Uterus (tissue), 4 donors: ENCODE data around the gene CRY2. TPM values are rescaled to one million over a fixed set of nuclear protein-coding genes. Genes with fewer than 3 reads are reported as not detected.
"Not testable (repeated sequence)": the region's sequence is repeated elsewhere in the genome, so short reads cannot be mapped to it uniquely, and the experiment has no call there.

ENCODE experiments used
- DNase-seq, 2 donors: peaks; one replicate each; pipeline ENCODE4 v3.0.0-alpha.2; 2019 to 2020
- H3K27ac ChIP-seq, 2 donors: fragments of 200-600 bp; sonication (generic); 1 replicate in 1 of 2; 2 replicates in 1 of 2; pipeline ENCODE4 v1.5.1; 2016 to 2018
- H3K27me3 ChIP-seq, 2 donors: fragments of 200-600 bp; sonication (generic); one replicate each; pipeline ENCODE4 v1.5.1; 2018 to 2019; ENCODE audit warnings: control low read depth in 1 of 2
- H3K36me3 ChIP-seq, 2 donors: fragments of 200-600 bp; sonication (generic); one replicate each; pipeline ENCODE4 v1.5.1; 2019; ENCODE audit warnings: control low read depth in 1 of 2
- H3K4me1 ChIP-seq, 2 donors: fragments of 200-600 bp; sonication (generic); one replicate each; pipeline ENCODE4 v1.5.1; 2018 to 2019; ENCODE audit warnings: control low read depth in 1 of 2
- H3K4me3 ChIP-seq, 2 donors: fragments of 200-600 bp; sonication (generic); 1 replicate in 1 of 2; 2 replicates in 1 of 2; pipeline ENCODE4 v1.5.1; 2018 to 2019; ENCODE audit warnings: mild to moderate bottlenecking in 1 of 2
- H3K9me3 ChIP-seq, 2 donors: fragments of 200-600 bp; sonication (generic); one replicate each; pipeline ENCODE4 v1.5.1; 2019; ENCODE audit warnings: control low read depth in 1 of 2
- POLR2A ChIP-seq, 2 donors: fragments of 450-650 bp; IDR thresholded peaks; one replicate each; pipeline ENCODE4 v1.6.1; 2016; ENCODE audit warnings: antibody characterized with exemption in 2 of 2, mild to moderate bottlenecking in 1 of 2, moderate library complexity in 1 of 2
- intact Hi-C: fragments of 100-400 bp; cut with DNase I; formaldehyde crosslinking; loops from one replicate; pipeline ENCODE4 v1.15.1; 2023; ENCODE audit warnings: low total_unique reads
- total RNA-seq, 4 donors: library from RNA; depleted of rRNA in 3 of 4; stranded (reverse); fragments of >200 nt in 3 of 4; gene quantifications; one replicate each; pipeline versions ENCODE4 v1.1.0 to v1.2.4, GENCODE V29; 2014 to 2023
- TF ChIP-seq, protein P1 (sequence below), 4 experiments: fragments of 200-600 bp in 2 of 4; fragments of 450-650 bp in 2 of 4; sonication (generic) in 2 of 4; IDR thresholded peaks; one replicate each; pipeline ENCODE4 v1.5.1; 2016 to 2019; ENCODE audit warnings: antibody characterized with exemption in 4 of 4, mild to moderate bottlenecking in 2 of 4, moderate library complexity in 1 of 4
- donor health status: DM: yes; HTN: yes; CAD: no.

CRY2 gene
- total RNA-seq, 4 donors from 2014 or later, result 22.1 to 91.8 (median 61.0) TPM

DNA sequence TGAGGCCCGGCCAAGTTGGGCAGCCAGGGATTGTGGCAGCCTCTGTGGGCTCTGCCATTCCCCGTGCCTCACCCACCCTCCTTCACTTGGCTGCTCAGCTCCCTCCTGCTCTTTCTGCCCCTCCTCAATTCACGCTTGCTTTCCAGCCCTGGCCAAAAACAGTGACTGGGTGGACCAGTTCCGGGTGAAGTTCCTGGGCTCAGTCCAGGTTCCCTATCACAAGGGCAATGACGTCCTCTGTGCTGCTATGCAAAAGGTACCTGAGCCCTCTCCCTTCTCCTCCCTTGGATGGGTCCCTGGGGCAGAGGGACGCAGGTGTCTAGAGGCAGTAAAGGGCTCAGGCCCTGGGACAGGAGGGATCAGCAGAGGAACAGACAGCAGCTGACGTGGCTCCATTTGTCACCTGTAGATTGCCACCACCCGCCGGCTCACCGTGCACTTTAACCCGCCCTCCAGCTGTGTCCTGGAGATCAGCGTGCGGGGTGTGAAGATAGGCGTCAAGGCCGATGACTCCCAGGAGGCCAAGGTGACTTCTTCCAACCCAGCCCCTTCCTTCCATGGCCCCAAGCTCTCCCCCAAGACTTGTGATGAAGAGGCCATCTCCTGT is 57.1 kb downstream of the CRY2 start:
- no peak for DNase-seq
- Histone ChIP-seq H3K27me3 (no peaks in the 10 kb centered on the region), H3K4me1 (peaks cover 0 to 6% of the 10 kb centered on the region in 2 donors), H3K27ac (no peak overlapping the region), H3K4me3 (no peak overlapping the region), H3K9me3 (no peaks in the 10 kb centered on the region), H3K36me3 (no peaks in the 10 kb centered on the region)
- intact Hi-C loops, result no loop called here
- TF ChIP-seq POLR2A (IDR thresholded peaks at IDR 0.05), result no peak
- TF ChIP-seq, protein P1, sequence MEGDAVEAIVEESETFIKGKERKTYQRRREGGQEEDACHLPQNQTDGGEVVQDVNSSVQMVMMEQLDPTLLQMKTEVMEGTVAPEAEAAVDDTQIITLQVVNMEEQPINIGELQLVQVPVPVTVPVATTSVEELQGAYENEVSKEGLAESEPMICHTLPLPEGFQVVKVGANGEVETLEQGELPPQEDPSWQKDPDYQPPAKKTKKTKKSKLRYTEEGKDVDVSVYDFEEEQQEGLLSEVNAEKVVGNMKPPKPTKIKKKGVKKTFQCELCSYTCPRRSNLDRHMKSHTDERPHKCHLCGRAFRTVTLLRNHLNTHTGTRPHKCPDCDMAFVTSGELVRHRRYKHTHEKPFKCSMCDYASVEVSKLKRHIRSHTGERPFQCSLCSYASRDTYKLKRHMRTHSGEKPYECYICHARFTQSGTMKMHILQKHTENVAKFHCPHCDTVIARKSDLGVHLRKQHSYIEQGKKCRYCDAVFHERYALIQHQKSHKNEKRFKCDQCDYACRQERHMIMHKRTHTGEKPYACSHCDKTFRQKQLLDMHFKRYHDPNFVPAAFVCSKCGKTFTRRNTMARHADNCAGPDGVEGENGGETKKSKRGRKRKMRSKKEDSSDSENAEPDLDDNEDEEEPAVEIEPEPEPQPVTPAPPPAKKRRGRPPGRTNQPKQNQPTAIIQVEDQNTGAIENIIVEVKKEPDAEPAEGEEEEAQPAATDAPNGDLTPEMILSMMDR (IDR thresholded peaks at IDR 0.05), result no peak

DNA sequence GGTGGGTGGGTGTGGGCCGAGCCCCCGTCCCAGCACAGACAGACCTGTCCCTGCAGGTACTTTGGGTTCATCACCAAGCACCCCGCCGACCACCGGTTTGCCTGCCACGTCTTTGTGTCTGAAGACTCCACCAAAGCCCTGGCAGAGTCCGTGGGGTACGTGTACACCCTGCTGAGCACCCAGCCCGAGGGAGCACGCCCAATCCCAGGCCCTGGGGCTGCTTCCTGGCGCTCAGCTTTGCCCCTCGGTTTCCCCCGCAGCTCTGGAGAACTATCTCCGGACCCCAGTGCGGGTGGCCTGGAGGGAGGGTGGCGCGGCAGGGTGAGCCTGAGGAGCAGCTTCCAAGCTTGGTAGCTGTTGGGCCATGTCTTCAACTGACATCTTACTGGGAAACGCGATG is 57.8 kb downstream of the CRY2 start:
- Histone ChIP-seq H3K27ac (no peak overlapping the region), H3K9me3 (no peaks in the 10 kb centered on the region), H3K4me3 (no peak overlapping the region), H3K36me3 (no peaks in the 10 kb centered on the region), H3K27me3 (no peaks in the 10 kb centered on the region), H3K4me1 (peaks cover 0 to 6% of the 10 kb centered on the region in 2 donors)
- no peak for DNase-seq
- intact Hi-C loops, result no loop called here
- TF ChIP-seq POLR2A (IDR thresholded peaks at IDR 0.05), result no peak
- TF ChIP-seq, protein P1 (IDR thresholded peaks at IDR 0.05), result no peak

DNA sequence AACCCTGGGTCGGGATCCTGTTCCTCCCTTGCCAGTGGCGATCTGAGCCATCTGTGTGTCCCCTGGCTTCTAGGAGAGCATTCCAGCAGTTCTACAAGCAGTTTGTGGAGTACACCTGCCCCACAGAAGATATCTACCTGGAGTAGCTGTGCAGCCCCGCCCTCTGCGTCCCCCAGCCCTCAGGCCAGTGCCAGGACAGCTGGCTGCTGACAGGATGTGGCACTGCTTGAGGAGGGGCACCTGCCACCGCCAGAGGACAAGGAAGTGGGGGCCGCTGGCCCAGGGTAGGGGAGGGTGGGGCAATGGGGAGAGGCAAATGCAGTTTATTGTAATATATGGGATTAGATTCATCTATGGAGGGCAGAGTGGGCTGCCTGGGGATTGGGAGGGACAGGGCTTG is 58.3 kb downstream of the CRY2 start:
- H3K9me3 ChIP-seq, H3K36me3 ChIP-seq, H3K27me3 ChIP-seq, intact Hi-C loops, H3K27ac ChIP-seq, H3K4me1 ChIP-seq, H3K4me3 ChIP-seq, DNase-seq: not testable (repeated sequence)

DNA sequence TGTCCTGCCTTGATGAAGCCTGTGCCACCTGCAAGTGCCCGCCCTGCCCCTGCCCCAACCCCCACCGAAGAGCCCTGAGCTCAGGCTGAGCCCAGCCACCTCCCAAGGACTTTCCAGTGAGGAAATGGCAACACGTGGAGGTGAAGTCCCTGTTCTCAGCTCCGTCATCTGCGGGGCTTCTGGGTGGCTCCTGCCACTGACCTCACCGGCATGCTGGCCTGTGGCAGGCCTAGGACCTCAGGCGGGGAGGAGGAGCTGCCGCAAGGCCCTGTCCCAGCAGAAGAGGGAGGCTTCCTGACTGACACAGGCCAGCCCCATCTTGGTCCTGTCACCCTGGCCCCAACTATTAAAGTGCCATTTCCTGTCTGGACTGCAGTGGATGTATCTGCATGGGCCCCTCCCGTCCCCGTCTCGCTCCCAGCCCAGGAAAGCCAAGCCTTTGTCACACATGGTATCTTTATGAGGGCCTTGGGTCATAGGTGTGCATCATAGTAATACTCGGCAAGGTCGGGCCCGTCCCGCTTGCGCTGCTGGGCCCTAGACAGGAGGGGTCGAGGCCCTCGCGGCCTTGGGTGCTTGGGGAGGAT is 58.9 kb downstream of the CRY2 start:
- H3K36me3 ChIP-seq, result no peaks in the 10 kb centered on the region
- intact Hi-C loops, result no loop called here
- no peak for DNase-seq

DNA sequence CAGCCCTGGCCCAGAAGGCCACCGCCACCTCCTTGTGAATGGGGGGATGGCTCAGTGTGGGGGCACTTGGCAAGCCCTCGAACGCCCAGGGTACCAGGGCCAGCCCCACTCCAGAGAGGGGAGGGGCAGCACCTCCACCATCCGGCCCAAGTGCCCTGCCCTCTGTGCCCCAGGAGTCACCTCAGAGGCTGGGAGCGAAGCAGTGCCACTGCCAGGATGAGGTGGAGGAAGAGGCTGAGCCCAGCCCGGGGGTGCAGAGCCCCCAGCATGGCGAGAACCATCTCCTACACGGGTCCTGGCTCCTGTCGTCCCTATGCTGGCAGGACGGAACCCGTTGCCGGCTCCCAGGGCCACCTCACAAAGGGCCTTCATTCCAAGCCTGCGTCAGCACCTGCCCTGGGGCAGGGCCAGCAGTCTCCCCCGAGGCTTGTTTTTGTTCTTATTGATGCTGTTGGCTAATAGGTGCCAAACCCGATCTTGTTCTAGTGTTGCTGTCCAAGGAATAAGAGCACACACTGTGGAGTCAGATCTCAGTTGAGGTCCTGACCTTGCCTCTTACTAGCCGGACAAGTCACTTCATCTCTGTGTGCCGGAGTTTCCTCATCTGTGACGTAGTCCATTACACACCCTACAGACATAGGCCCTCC is 59.8 kb downstream of the CRY2 start, which contains the start of gene FREY1:
TSS of gene FREY1 (minus strand) at position 307 of the 647 bp plus-strand sequence. CDS start at position 281, 26 bp downstream.
- intact Hi-C loops, result no loop called here
- no peaks in the 10 kb centered on the region for H3K27me3 ChIP-seq
- TF ChIP-seq, protein P1 (IDR thresholded peaks at IDR 0.05), result no peak
- no peak for TF ChIP-seq POLR2A (IDR thresholded peaks at IDR 0.05)
- no peaks in the 10 kb centered on the region for H3K9me3 ChIP-seq
- no peak within 1 kb of the TSS for H3K27ac ChIP-seq
- H3K36me3 ChIP-seq, result no peaks in the 10 kb centered on the region
- H3K4me3 ChIP-seq, result no peak within 1 kb of the TSS
- DNase-seq, result no peak
- H3K4me1 ChIP-seq, result no peaks in the 10 kb centered on the region

More for the DNA sequence above, 58.9 kb downstream of the CRY2 start:
- H3K4me3 ChIP-seq, result no peak overlapping the region
- H3K4me1 ChIP-seq, result peaks cover 0 to 4% of the 10 kb centered on the region in 2 donors
- H3K27me3 ChIP-seq, result no peaks in the 10 kb centered on the region
- TF ChIP-seq, protein P1 (IDR thresholded peaks at IDR 0.05), result no peak
- TF ChIP-seq POLR2A (IDR thresholded peaks at IDR 0.05), result no peak
- H3K27ac ChIP-seq, result no peak overlapping the region
- H3K9me3 ChIP-seq, result no peaks in the 10 kb centered on the region
